BE2C (cell line): Measurements from ENCODE around the gene ARL5B.
"Not testable (repeated sequence)": the region's sequence is repeated elsewhere in the genome, so short reads cannot be mapped to it uniquely, and the experiment has no call there.

Experiments
- DNase-seq: peaks from one replicate; pipeline ENCODE4 v3.0.0-alpha.2; 2020
- H3K27me3 ChIP-seq: fragments of 250-450 bp; sonication (Bioruptor Pico); 2 replicates; pipeline ENCODE4 v1.5.1; 2020; ENCODE audit warnings: mild to moderate bottlenecking
- H3K36me3 ChIP-seq: fragments of 250-450 bp; sonication (Bioruptor Pico); 2 replicates; pipeline ENCODE4 v1.5.1; 2020; ENCODE audit warnings: mild to moderate bottlenecking
- H3K4me1 ChIP-seq: fragments of 250-450 bp; sonication (Bioruptor Pico); 2 replicates; pipeline ENCODE4 v1.5.1; 2020
- H3K4me3 ChIP-seq: 2 replicates; pipeline ENCODE4 v1.5.1; 2011; ENCODE audit warnings: low read depth, low read length
- H3K9me3 ChIP-seq: fragments of 250-450 bp; sonication (Bioruptor Pico); 2 replicates; pipeline ENCODE4 v1.5.1; 2020
- CTCF ChIP-seq: IDR thresholded peaks from 2 replicates; pipeline ENCODE4 v1.5.1; 2012; ENCODE audit warnings: mild to moderate bottlenecking, low read depth, low read length

ARL5B gene

GRCh38 chr10:18620856-18621255 is 38.4 kb upstream of the ARL5B start:
- no peak for DNase-seq
- Histone ChIP-seq H3K4me3 (no peak overlapping the region), H3K27me3 (no peaks in the 10 kb centered on the region), H3K36me3 (no peaks in the 10 kb centered on the region; the same call in 1 of the 2 replicates), H3K4me1 (no peaks in the 10 kb centered on the region), H3K9me3 (no peaks in the 10 kb centered on the region)
- TF ChIP-seq CTCF, result no peak

DNA sequence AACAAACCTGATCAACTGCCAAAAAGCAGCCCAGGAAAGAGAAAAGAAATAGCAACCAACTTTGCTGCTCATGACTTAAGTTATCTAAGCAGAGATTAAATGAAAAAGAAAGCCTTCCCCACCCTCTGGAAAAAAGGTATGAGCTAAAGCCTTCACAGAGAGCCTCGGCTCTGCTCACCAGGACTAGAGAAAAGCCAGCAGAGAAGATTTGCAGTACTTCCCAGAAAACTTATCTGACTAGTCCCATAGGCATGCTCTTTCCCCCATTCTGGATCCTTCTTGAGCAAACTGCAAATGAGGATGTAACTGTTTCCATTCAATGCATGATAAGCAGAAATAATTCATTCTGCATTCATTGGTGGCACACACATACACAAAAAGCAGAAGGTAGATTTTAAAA is 35.6 kb upstream of the ARL5B start:
- not testable (repeated sequence) for H3K4me3 ChIP-seq, H3K9me3 ChIP-seq, DNase-seq, H3K27me3 ChIP-seq, H3K36me3 ChIP-seq, H3K4me1 ChIP-seq

DNA sequence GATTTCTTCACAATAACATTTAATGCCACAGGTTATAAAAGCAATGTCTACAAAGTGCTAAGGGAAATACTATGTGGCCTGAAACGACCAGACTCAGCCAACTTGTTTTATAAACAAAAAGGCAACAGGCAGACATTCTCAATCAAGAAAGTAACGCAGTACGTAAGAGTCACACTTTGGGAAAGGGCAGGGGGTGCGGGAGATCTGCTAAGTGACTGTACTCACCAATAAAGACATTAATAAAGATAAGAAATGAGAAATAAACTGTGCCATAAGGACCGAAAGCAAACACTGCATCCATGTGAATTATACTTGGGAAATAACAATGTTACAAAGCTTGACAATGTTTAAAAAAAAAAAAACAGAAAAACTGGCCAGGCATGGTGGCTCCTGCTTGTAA is 33.3 kb upstream of the ARL5B start:
- H3K9me3 ChIP-seq, result no peaks in the 10 kb centered on the region
- H3K27me3 ChIP-seq, result no peaks in the 10 kb centered on the region
- TF ChIP-seq CTCF, result no peak
- no peaks in the 10 kb centered on the region for H3K4me1 ChIP-seq
- H3K4me3 ChIP-seq, result no peak overlapping the region
- H3K36me3 ChIP-seq, result no peaks in the 10 kb centered on the region; the same call in 1 of the 2 replicates
- no peak for DNase-seq

GRCh38 chr10:18627452-18628018 is 31.7 kb upstream of the ARL5B start:
- peak; percentile 90 for DNase-seq
- not testable (repeated sequence) for H3K9me3 ChIP-seq, H3K36me3 ChIP-seq, H3K4me1 ChIP-seq, H3K27me3 ChIP-seq
- H3K4me3 ChIP-seq, result peak overlapping the region; percentile 52

DNA sequence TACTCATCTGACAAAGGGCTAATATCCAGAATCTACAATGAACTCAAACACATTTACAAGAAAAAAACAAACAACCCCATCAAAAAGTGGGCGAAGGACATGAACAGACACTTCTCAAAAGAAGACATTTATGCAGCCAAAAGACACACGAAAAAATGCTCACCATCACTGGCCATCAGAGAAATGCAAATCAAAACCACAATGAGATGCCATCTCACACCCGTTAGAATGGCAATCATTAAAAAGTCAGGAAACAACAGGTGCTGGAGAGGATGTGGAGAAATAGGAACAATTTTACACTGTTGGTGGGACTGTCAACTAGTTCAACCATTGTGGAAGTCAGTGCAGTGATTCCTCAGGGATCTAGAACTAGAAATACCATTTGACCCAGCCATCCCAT is 26.7 kb upstream of the ARL5B start:
- not testable (repeated sequence) for H3K9me3 ChIP-seq, DNase-seq, H3K4me3 ChIP-seq, H3K27me3 ChIP-seq, H3K4me1 ChIP-seq, H3K36me3 ChIP-seq

- no peak overlapping the region for H3K4me3 ChIP-seq
- no peak for TF ChIP-seq CTCF
These were observed 23.2 kb upstream of the ARL5B start for GRCh38 chr10:18635995-18636394.

GRCh38 chr10:18637400-18637799 is 21.8 kb upstream of the ARL5B start:
- not testable (repeated sequence) for DNase-seq, H3K4me3 ChIP-seq, H3K9me3 ChIP-seq, H3K27me3 ChIP-seq, H3K4me1 ChIP-seq, H3K36me3 ChIP-seq

More at GRCh38 chr10:18635995-18636394, 23.2 kb upstream of the ARL5B start:
- H3K36me3 ChIP-seq, result no peaks in the 10 kb centered on the region
- H3K9me3 ChIP-seq, result no peaks in the 10 kb centered on the region
- H3K27me3 ChIP-seq, result no peaks in the 10 kb centered on the region
- DNase-seq, result no peak
- no peaks in the 10 kb centered on the region for H3K4me1 ChIP-seq

DNA sequence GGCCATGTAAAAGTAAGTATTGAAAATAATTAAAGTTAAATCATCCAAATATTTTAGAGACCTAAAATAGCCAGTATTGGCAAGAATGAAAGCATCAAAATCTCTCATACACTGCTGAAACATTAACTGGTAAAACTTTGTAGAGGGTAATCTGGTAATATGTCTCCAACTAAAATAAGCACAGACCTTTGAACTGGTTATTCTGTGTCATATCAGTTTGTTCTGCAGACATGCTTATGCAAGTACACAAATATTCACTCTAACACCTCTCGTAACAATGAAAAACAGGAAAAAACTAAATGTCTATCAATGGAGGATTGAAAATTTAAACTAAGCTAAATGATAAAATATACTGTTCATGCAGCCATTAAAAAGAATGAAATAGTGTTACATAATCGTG is 19.5 kb upstream of the ARL5B start:
- not testable (repeated sequence) for H3K4me3 ChIP-seq, DNase-seq, H3K4me1 ChIP-seq, H3K27me3 ChIP-seq, H3K36me3 ChIP-seq, H3K9me3 ChIP-seq

DNA sequence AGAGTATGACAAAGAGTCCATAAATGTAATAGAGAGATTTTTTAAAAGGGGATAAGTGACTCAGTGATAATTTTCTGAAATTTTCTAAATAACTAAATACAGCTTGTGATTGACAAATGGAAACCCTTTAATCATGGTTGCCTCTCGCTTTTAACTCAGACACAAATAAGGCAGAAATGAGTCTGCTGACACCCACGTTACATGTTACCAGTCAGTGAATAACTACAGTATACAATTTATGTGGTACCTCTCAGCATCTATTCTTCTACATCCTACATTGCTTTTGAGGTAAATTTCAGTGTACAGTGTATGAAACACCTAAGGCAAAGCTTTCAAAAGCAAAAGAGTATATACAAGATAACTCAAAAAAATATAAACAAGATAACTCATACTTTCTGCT is 12.1 kb upstream of the ARL5B start:
- Histone ChIP-seq H3K4me1 (no peaks in the 10 kb centered on the region), H3K9me3 (no peaks in the 10 kb centered on the region), H3K27me3 (no peaks in the 10 kb centered on the region), H3K36me3 (peaks cover 9% of the 10 kb centered on the region), H3K4me3 (no peak overlapping the region)
- no peak for DNase-seq
- TF ChIP-seq CTCF, result no peak
